ENCODE results near the gene TGFBR2. TPM values are rescaled to one million over a fixed set of nuclear protein-coding genes. Genes with fewer than 3 reads are reported as not detected.

The TGFBR2 gene
- total and polyA plus RNA-seq, 2 experiments from 2014 or later: 4.7 to 13.0 TPM

GRCh38 chr3:30738605-30739004, 132.2 kb downstream of the TGFBR2 start (continued):
- TF ChIP-seq REST (IDR thresholded peaks at IDR 0.05; ENCODE audit: unreplicated experiment): no peak
- TF ChIP-seq CREB1 (CRISPR knock-in tag; IDR thresholded peaks at IDR 0.05; ENCODE audit: low read depth): no peak

GRCh38 chr3:30741889-30742288, 135.5 kb downstream of the TGFBR2 start:
- H3K9me2 ChIP-seq (ENCODE audit: insufficient read depth): 0 out of 2 replicates have a peak, but pooled peaks cover 3% of the 10 kb centered on the region
- no peak overlapping the region for H3K27ac ChIP-seq (ENCODE audit: low read depth)
- H3K4me3 ChIP-seq: no peak overlapping the region
- H3F3A ChIP-seq (replicated peaks; ENCODE audit: low read depth): no peaks in the 10 kb centered on the region
- Mint-ChIP-seq H3K4me1 (peaks cover 19% of the 10 kb centered on the region), H3K9me3 (no peaks in the 10 kb centered on the region), H3K27me3 (ENCODE audit: insufficient read depth, low read depth, poor library complexity) (no peaks in the 10 kb centered on the region), H3K36me3 (ENCODE audit: low read depth) (no peaks in the 10 kb centered on the region), H3K27ac (no peak overlapping the region), H3K4me3 (no peak overlapping the region)
- no peak for DNase-seq (ENCODE audit: low spot score)
- peaks cover 17% of the 10 kb centered on the region for H3K4me1 ChIP-seq (ENCODE audit: insufficient read depth)
- H3K36me3 ChIP-seq (ENCODE audit: insufficient read depth): no peaks in the 10 kb centered on the region
- no peaks in the 10 kb centered on the region for H4K20me1 ChIP-seq (replicated peaks; ENCODE audit: insufficient read depth)
- TF ChIP-seq EZH2 (IDR thresholded peaks at IDR 0.05; ENCODE audit: low read depth, unreplicated experiment): no peak
- no peak for TF ChIP-seq ZNF462 (CRISPR knock-in tag; IDR thresholded peaks at IDR 0.05)
- no peak for TF ChIP-seq EZH2phosphoT487 (IDR thresholded peaks at IDR 0.05; ENCODE audit: unreplicated experiment)
- no peak for TF ChIP-seq JUNB (IDR thresholded peaks at IDR 0.05; ENCODE audit: unreplicated experiment)
- TF ChIP-seq STAT1 (IDR thresholded peaks at IDR 0.05; ENCODE audit: unreplicated experiment): no peak
- TF ChIP-seq POLR2AphosphoS5 (IDR thresholded peaks at IDR 0.05; ENCODE audit: low read depth): no peak
- no peak for TF ChIP-seq CREB1 (CRISPR knock-in tag; IDR thresholded peaks at IDR 0.05; ENCODE audit: low read depth)
- ATAC-seq: no peak
- no peak overlapping the region for H2AFZ ChIP-seq
- no peak overlapping the region for H3K4me2 ChIP-seq
- H3K79me2 ChIP-seq (replicated peaks; ENCODE audit: insufficient read depth): no peaks in the 10 kb centered on the region
- H3K27me3 ChIP-seq (ENCODE audit: insufficient read depth): no peaks in the 10 kb centered on the region

Data from GM23338 (cell line).